GM10266 (cell line): ENCODE results near the gene DOCK2.
"Not testable (repeated sequence)": the region's sequence is repeated elsewhere in the genome, so short reads cannot be mapped to it uniquely, and the experiment has no call there.

Source experiments
- DNase-seq: peaks from one replicate; pipeline ENCODE4 v3.0.0; 2012; ENCODE audit errors: extremely low spot score
- CTCF ChIP-seq: IDR thresholded peaks from 2 replicates; pipeline ENCODE4 v1.5.1; 2012; ENCODE audit warnings: mild to moderate bottlenecking, low read depth; ENCODE audit not compliant: control insufficient read depth, insufficient read depth; ENCODE audit errors: missing control alignments

DOCK2 gene

GRCh38 chr5:169606279-169606678 is 30.8 kb upstream of the DOCK2 start:
- no peak for DNase-seq
- TF ChIP-seq CTCF, result no peak

GRCh38 chr5:169607882-169608281 is 29.2 kb upstream of the DOCK2 start:
- no peak for DNase-seq
- TF ChIP-seq CTCF, result no peak

- DNase-seq, result no peak
- TF ChIP-seq CTCF, result no peak
Observed at GRCh38 chr5:169609716-169610115, 27.4 kb upstream of the DOCK2 start.

- no peak for DNase-seq
- TF ChIP-seq CTCF, result no peak
Observed at GRCh38 chr5:169610606-169611005, 26.5 kb upstream of the DOCK2 start.

GRCh38 chr5:169615561-169615960 is 21.5 kb upstream of the DOCK2 start:
- TF ChIP-seq CTCF, result no peak
- DNase-seq, result no peak

GRCh38 chr5:169624307-169624706 is 12.8 kb upstream of the DOCK2 start:
- DNase-seq, result not testable (repeated sequence)

GRCh38 chr5:169626779-169627178 is 10.3 kb upstream of the DOCK2 start:
- TF ChIP-seq CTCF, result no peak
- no peak for DNase-seq

GRCh38 chr5:169627551-169627950 is 9.5 kb upstream of the DOCK2 start:
- DNase-seq, result no peak
- TF ChIP-seq CTCF, result no peak
